GM21576 (cell line): ENCODE measurements around the gene ZBED4.
"Not testable (repeated sequence)": the region's sequence is repeated elsewhere in the genome, so short reads cannot be mapped to it uniquely, and the experiment has no call there.

Experiments
- ATAC-seq: cut with Tn5 transposase; IDR thresholded peaks from one replicate; pipeline ENCODE4 v1.9.1; 2021; ENCODE audit warnings: mild to moderate bottlenecking, moderate library complexity; ENCODE audit not compliant: unreplicated experiment

Gene ZBED4

GRCh38 chr22:49826603-49827270 is 26.9 kb upstream of the ZBED4 start:
- ATAC-seq, result no peak

DNA sequence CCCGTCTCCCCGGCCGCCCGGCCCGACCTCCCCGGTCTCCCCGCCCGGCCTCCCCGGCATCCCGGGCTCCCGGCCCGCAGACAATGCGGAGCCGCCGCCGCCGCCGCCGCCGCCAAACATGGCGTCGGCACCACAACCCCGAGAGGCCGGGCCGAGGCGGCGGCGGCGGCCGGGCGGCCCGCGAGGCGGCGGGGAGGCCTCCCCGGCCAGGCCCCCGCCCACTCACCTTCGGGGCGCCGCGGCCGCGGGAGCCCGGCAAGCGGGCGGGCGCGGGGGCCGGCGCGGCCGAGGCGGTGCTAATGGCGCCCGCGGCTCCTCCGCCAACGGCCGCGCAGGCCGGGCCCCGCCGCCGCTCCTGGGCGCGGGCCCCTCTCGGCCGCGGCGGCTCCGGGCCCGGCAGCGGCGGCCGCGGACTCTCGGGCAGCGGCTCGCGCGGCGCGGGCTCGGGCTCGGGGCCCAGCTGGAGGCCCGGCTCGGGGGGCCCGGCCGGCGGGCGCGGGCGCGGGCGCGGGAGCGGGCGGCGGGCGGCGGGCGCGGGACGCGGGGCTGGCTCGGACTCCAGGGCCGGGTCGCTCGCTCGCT is 26.3 kb upstream of the ZBED4 start:
- no peak for ATAC-seq

GRCh38 chr22:49827853-49828598 is 25.6 kb upstream of the ZBED4 start, which contains the start of gene BRD1:
Gene BRD1, minus strand, starts transcription at chr22:49827873. Its CDS starts 3,556 bp downstream, at chr22:49824317.
- ATAC-seq, result no peak

- no peak for ATAC-seq
Measured at GRCh38 chr22:49828599-49828965, 25.1 kb upstream of the ZBED4 start.

GRCh38 chr22:49829044-49829853 is 24.4 kb upstream of the ZBED4 start:
- no peak for ATAC-seq

- ATAC-seq, result no peak
Measured at GRCh38 chr22:49833340-49834007, 20.2 kb upstream of the ZBED4 start.

DNA sequence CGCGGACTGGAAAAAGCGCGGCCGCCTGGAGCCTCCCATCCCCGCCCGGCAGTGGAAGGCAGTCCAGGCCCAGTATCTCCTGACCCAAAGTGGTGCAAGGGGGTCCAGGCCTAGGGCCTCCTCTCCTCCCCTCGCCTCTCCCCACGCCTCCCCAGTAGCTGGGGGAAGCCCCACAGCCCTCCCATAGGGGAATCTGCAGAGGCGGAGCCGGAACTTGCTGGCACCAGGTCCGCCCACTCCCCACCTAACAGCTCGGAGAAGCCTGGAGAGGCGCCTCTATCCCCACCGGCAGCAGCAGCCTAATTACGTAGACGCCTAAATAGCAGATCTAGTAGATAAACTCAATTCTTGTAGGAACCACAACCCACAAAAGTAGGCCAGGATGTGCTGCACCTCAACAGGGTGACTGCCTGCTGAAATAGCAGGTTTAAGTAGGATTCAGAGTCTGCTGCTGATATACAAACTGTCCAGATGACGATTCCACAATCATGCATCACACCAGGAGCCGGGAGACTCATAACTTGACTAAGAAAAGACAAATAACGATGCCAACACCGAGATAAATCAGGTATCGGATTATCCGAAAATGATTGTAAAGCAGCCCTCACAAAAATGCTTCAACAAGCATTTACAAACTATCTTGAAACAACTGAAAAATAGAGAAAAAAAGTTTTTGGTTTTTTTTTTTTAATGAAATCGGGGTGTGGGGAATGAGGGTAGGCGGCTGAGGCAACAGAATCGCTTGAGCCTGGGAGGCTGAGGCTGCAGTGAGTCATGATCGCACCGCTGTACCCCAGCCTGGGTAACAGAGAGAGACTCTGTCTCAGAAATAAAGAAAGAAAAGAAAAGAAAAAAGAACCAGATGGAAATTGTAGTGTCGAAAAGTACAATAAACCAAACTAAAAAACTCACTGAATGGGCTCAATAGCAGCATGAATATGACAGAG is 14.6 kb upstream of the ZBED4 start:
- ATAC-seq, result no peak

DNA sequence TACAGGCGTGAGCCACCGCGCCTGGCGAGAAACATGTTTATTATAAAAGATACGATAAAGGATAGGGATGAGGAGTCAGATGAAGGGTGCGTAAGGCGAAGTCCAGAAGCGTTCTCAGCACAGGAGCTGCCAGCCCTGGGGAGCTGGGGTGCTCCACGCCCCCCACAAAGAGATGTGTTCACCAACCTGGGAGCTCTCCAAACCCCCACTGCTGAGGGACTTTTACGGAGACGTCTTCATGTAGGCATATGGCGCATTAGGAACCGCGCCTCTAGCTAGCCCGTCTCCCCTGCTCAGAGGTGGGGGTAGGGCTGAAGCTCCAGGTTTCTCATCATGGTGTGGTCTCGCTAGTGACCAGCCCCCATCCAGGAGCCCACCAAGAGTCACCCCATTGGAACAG is 8.4 kb upstream of the ZBED4 start:
- no peak for ATAC-seq

DNA sequence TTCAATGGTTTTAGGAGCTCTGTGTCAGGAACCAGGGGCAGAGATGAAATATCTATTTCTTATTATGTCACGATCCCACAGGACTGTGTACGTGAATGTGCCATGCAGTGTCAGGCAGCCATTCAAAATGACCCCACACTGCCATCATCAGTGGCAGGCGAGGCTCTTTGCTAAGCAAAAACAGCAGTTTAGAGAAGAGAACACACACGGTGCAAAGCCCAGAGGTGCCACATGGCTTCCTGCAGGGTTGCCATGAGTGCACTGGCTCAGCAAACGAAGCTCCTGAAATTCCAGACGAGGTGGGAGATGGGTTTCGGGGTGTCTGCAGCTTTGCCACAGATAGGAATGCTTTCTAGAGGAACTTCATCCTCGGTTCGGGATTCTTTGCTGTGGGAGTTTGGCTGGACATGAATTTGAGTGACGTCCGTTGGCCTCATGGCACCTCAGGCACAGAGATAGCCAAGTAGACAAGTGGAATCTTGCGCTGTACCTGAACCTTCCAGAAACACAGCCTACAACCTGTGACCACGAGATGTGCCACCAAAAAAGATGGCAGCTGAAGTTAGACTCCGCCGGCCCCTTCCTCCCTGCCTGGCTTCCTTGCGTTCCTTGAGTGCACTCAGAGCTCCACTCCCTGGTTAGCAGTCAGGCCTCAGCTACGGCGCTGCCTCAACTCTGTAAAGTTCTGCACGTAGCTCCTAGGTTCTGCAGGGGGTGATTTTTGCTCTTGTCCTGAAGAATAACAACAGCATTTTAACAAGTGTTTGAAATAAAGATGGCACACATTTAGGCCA is 7.8 kb upstream of the ZBED4 start:
- ATAC-seq, result no peak

GRCh38 chr22:49847751-49848689 is 5.6 kb upstream of the ZBED4 start:
- ATAC-seq, result no peak

GRCh38 chr22:49848690-49849160 is 4.9 kb upstream of the ZBED4 start:
- ATAC-seq, result no peak

GRCh38 chr22:49849161-49850020 is 4.3 kb upstream of the ZBED4 start:
- no peak for ATAC-seq

DNA sequence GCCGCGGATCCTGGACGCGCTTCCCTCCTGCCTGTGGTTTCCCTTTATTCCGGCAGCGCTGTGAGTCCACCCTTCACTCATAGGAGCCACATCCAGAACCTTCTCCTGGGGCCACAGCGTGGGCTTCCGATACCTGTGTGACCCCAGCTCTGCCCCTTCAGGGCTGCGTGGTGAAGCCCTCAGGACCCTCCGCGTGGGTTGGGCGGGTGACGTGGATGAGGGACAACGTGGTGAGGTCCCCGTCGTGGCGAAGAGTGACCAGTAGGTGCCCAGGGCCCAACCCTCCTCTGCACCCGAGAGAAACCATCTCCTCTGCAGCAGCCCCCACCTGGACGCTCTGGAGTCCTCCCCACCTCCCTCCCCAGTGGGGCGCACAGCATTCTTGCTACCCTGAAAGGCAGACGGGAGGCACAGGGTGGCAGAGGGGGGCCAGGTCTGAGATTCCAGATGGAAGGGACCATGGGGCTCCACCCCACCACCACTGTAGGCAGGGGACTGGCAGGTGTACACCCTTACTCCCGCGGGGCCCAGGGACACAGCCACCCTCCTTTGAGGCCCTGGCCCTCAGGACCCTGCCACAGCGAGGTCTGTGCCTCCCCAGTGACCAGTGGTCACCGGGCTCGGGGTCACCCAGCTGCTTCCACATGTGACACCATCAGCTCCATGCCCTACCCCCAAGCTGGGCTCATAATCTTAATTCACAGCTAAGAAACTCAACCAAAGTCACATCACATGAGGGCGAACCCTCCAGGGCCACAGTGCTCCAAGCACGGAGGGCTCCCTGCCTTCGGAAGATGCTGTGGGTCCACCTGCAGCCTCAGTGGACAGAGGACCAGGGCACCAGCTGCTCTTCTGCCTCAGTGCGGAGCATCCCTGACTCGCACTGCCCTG is 3.4 kb upstream of the ZBED4 start:
- ATAC-seq, result no peak

DNA sequence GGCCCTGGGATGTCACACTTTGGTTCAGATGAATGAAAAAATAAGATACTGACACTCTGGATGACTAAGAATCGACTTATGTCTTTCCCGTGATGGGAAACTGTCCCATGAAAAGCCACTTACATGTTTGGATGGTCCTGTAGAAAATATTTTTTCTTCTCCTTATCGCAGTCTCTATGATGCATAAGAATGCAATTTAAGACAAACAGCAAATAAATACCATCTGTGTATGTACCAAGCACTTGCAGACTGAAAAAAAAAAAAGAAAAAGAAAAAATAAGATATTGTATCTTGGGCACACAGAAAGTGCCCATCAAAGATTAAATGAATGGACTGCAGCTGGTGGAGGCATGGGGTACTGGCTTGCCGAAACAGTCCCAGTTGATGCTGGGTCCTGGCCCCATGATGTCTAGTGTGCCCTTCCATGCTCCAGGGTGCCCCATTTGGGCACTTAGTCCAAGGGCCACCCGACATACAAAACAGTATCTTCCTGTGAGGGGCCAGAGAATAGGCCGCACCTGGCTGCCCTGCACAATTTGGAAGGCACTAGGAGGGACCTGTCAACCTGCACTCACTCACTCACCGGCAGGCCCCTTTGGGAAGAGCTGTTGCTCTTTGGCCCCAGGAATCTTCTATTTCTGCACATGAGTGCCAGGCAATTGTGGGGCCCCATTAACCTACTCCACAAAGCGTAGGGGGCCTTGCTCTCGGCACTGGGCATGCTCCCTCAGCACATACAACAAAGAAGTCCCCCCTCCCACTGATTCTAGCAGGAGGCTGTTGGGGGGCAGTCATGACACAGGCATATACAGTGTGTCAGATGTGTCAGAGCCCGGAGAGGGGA is 2.5 kb upstream of the ZBED4 start:
- no peak for ATAC-seq

DNA sequence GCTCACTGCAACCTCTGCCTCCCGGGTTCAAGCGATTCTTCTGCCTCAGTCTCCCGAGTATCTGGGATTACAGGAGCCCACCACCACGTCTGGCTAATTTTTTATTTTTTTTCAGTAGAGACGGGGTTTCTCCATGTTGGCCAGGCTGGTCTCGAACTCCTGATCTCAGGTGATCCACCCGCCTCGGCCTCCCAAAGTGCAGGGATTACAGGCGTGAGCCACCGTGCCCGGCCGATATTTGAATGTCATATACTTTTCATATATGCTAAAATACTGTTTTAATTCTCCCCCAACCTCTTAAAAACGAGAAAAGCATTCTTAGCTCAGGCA is 1.1 kb upstream of the ZBED4 start:
- not testable (repeated sequence) for ATAC-seq
